ENCODE data around the gene CDK19. TPM values are rescaled to one million over a fixed set of nuclear protein-coding genes. Genes with fewer than 3 reads are reported as not detected.

Gene CDK19
- total and polyA plus RNA-seq, 4 experiments from 2014 or later, result 1.0 to 24.3 (median 13.2) TPM

DNA sequence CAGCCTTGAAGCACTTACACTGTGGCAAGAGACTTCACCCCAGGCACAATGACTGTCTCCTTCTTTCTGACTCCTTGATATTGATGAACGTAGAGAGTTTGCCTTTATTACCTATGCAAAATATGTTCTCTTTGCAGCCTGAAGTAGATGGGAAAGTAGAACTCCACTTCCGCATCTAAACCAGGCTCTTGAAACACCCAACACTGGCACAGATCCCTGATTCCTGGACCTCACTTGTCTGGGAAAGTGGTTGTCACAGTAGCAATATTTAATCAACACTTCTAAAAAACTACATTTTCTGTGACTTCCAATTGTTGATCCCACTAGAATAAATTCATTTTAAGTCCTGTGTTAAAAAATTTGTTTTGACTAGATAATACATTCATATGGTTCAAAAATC is 143.1 kb downstream of the CDK19 start:
- H3K4me3 ChIP-seq (ENCODE audit: low read length in 2 of 2), result no peak overlapping the region
- Mint-ChIP-seq H3K27ac (no peak overlapping the region), H3K4me1 (peaks cover 0 to 2% (median under 1%) of the 10 kb centered on the region in 4 donors), H3K9me3 (no peaks in the 10 kb centered on the region), H3K4me3 (no peak overlapping the region), H3K36me3 (peaks cover 2 to 10% of the 10 kb centered on the region in 2 donors), H3K27me3 (no peaks in the 10 kb centered on the region)
- no peak for DNase-seq
- no peaks in the 10 kb centered on the region for H3K9me3 ChIP-seq (ENCODE audit: control insufficient read depth in 1 of 2, low read length in 2 of 2)
- no peak overlapping the region for H3K27ac ChIP-seq (ENCODE audit: low read depth, low read length)
- intact Hi-C loops (cut with micrococcal nuclease), result no loop called here
- ChIA-PET CTCF (ENCODE audit: partially characterized antibody) (interaction anchor here (1.2 to 1.6 kb wide), 3 partner anchors 8 to 207 kb away, joined by 3 to 4 read pairs (median 3); no protein-coding TSS in a partner anchor), POLR2A (ENCODE audit: partially characterized antibody) (no interaction called here)
- H3K4me1 ChIP-seq (ENCODE audit: insufficient read depth, low read length), result no peaks in the 10 kb centered on the region
- no peaks in the 10 kb centered on the region for H3K36me3 ChIP-seq (ENCODE audit: insufficient read depth, low read length)
- no peaks in the 10 kb centered on the region for H3K27me3 ChIP-seq (ENCODE audit: insufficient read depth, low read length)

DNA sequence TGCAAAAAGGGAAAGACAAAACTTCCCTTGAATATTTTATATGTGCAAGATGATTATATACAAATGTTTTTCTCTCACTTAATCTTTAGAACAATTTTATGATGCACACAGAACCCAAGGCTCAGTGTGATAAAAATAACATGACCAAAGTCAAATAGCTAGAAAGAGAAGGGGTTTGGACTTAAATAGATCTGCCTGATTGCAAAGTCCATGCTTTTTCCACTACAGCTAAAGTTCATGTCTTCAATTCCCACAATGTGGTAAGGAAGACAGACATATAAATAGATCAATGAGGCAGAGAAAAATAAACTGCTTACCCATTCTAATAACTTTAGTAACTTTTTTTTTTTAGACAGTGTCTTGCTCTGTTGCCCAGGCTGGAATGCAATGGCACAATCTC is 143.8 kb downstream of the CDK19 start:
- H3K9me3 Mint-ChIP-seq, result no peaks in the 10 kb centered on the region
- ChIA-PET CTCF (ENCODE audit: partially characterized antibody) (interaction anchor here (1.2 to 1.6 kb wide), 4 partner anchors 9 to 208 kb away, joined by 3 to 9 read pairs (median 4); no protein-coding TSS in a partner anchor), POLR2A (ENCODE audit: partially characterized antibody) (no interaction called here)
- H3K27ac ChIP-seq (ENCODE audit: low read depth, low read length), result no peak overlapping the region
- no peak overlapping the region for H3K4me3 Mint-ChIP-seq
- H3K4me1 Mint-ChIP-seq, result peaks cover 0 to 2% (median under 1%) of the 10 kb centered on the region in 4 donors
- no peaks in the 10 kb centered on the region for H3K36me3 ChIP-seq (ENCODE audit: insufficient read depth, low read length)
- no peaks in the 10 kb centered on the region for H3K4me1 ChIP-seq (ENCODE audit: insufficient read depth, low read length)
- no peak for DNase-seq
- H3K27me3 ChIP-seq (ENCODE audit: insufficient read depth, low read length), result no peaks in the 10 kb centered on the region
- no peak overlapping the region for H3K4me3 ChIP-seq (ENCODE audit: low read length in 2 of 2)
- no peaks in the 10 kb centered on the region for H3K27me3 Mint-ChIP-seq
- H3K9me3 ChIP-seq (ENCODE audit: control insufficient read depth in 1 of 2, low read length in 2 of 2), result no peaks in the 10 kb centered on the region
- H3K36me3 Mint-ChIP-seq, result peaks cover 3 to 11% of the 10 kb centered on the region in 2 donors
- intact Hi-C loops (cut with micrococcal nuclease), result no loop called here
- H3K27ac Mint-ChIP-seq, result no peak overlapping the region

DNA sequence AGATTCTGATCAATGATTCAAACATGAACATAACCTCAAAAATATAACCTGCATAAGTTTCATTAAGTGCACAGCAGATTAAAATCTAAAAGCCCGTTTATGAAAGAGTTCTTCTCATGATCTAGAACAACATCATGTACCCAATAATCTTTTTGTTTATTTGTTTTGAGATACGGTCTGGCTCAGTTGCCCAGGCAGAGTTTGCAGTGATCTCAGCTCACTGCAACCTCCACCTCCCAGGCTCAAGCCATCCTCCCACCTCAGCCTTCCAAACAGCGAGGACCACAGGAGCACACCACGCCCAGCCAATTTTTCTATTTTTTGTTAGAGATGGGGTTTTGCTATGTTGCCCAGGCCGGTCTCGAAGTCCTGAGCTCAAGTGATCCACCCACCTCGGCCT is 149.7 kb downstream of the CDK19 start:
- ChIA-PET POLR2A (ENCODE audit: partially characterized antibody) (no interaction called here), CTCF (ENCODE audit: partially characterized antibody) (interaction anchor here (0.7 kb wide), 1 partner anchor 643 kb away, joined by 3 read pairs; no protein-coding TSS in a partner anchor)
- Mint-ChIP-seq H3K27ac (no peak overlapping the region), H3K27me3 (no peaks in the 10 kb centered on the region), H3K4me1 (peaks cover 0 to 2% (median under 1%) of the 10 kb centered on the region in 4 donors), H3K9me3 (no peaks in the 10 kb centered on the region), H3K36me3 (peaks cover 14 to 22% of the 10 kb centered on the region in 2 donors), H3K4me3 (no peak overlapping the region)
- no peaks in the 10 kb centered on the region for H3K27me3 ChIP-seq (ENCODE audit: insufficient read depth, low read length)
- H3K36me3 ChIP-seq (ENCODE audit: insufficient read depth, low read length), result no peaks in the 10 kb centered on the region
- no peak overlapping the region for H3K27ac ChIP-seq (ENCODE audit: low read depth, low read length)
- H3K9me3 ChIP-seq (ENCODE audit: control insufficient read depth in 1 of 2, low read length in 2 of 2), result no peaks in the 10 kb centered on the region
- intact Hi-C loops (cut with micrococcal nuclease), result no loop called here
- no peaks in the 10 kb centered on the region for H3K4me1 ChIP-seq (ENCODE audit: insufficient read depth, low read length)
- DNase-seq, result no peak
- H3K4me3 ChIP-seq (ENCODE audit: low read length in 2 of 2), result no peak overlapping the region

GRCh38 chr6:110664933-110665332 is 150.3 kb downstream of the CDK19 start:
- Mint-ChIP-seq H3K36me3 (peaks cover 14 to 25% of the 10 kb centered on the region in 2 donors), H3K4me1 (no peaks in the 10 kb centered on the region), H3K27me3 (no peaks in the 10 kb centered on the region), H3K27ac (peak overlapping the region in 1 of 7 donors; percentile 41), H3K4me3 (no peak overlapping the region), H3K9me3 (no peaks in the 10 kb centered on the region)
- ChIA-PET CTCF (ENCODE audit: partially characterized antibody) (no interaction called here), POLR2A (ENCODE audit: partially characterized antibody) (no interaction called here)
- Histone ChIP-seq H3K27ac (ENCODE audit: low read depth, low read length) (no peak overlapping the region), H3K4me1 (ENCODE audit: insufficient read depth, low read length) (no peaks in the 10 kb centered on the region), H3K9me3 (ENCODE audit: control insufficient read depth in 1 of 2, low read length in 2 of 2) (no peaks in the 10 kb centered on the region), H3K27me3 (ENCODE audit: insufficient read depth, low read length) (no peaks in the 10 kb centered on the region), H3K4me3 (ENCODE audit: low read length in 2 of 2) (no peak overlapping the region), H3K36me3 (ENCODE audit: insufficient read depth, low read length) (no peaks in the 10 kb centered on the region)
- intact Hi-C loops (cut with micrococcal nuclease), result no loop called here
- DNase-seq, result no peak

DNA sequence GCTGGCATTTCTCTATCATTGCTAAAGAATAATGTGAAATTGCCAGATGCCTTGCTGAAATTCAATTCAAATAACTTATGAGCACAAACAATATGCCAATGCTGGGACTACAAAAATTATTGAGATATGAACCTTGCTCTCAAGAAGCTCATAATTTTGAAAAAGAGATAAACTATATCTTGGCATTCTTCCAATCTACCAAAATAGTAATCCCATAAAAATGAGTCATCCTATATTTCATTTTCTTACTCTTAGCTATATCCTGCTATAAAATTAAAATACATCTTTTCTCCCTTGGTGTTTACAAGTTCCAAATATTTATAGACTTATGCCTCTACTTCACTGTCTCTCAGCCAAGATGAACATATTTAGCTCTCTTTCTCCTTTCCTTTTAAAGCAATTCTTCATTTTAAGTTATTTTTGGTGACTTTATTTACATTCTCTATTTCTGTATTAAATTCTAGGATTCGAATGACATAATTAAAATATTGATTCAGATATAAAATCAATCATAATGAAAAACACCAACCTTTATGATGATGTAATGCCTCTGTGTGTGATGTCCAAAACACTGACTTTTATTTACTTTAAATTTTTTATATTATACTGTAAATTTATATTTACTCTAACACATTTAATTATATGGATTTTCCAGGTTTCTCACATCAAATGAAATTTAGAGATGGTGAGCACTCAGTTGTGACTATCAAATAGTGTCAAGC is 152.6 kb downstream of the CDK19 start:
- no peaks in the 10 kb centered on the region for H3K9me3 Mint-ChIP-seq
- H3K36me3 Mint-ChIP-seq, result peaks cover 14 to 25% of the 10 kb centered on the region in 2 donors
- ChIA-PET CTCF (ENCODE audit: partially characterized antibody) (interaction anchor here (0.7 to 1.6 kb wide), 2 partner anchors 20 to 348 kb away, joined by 3 to 4 read pairs; no protein-coding TSS in a partner anchor), POLR2A (ENCODE audit: partially characterized antibody) (no interaction called here)
- no peak for DNase-seq
- no peaks in the 10 kb centered on the region for H3K36me3 ChIP-seq (ENCODE audit: insufficient read depth, low read length)
- no peak overlapping the region for H3K27ac ChIP-seq (ENCODE audit: low read depth, low read length)
- no peaks in the 10 kb centered on the region for H3K27me3 ChIP-seq (ENCODE audit: insufficient read depth, low read length)
- no peaks in the 10 kb centered on the region for H3K4me1 Mint-ChIP-seq
- H3K9me3 ChIP-seq (ENCODE audit: control insufficient read depth in 1 of 2, low read length in 2 of 2), result no peaks in the 10 kb centered on the region
- intact Hi-C loops (cut with micrococcal nuclease), result no loop called here
- no peaks in the 10 kb centered on the region for H3K4me1 ChIP-seq (ENCODE audit: insufficient read depth, low read length)
- no peaks in the 10 kb centered on the region for H3K27me3 Mint-ChIP-seq
- no peak overlapping the region for H3K27ac Mint-ChIP-seq
- no peak overlapping the region for H3K4me3 Mint-ChIP-seq
- H3K4me3 ChIP-seq (ENCODE audit: low read length in 2 of 2), result no peak overlapping the region

DNA sequence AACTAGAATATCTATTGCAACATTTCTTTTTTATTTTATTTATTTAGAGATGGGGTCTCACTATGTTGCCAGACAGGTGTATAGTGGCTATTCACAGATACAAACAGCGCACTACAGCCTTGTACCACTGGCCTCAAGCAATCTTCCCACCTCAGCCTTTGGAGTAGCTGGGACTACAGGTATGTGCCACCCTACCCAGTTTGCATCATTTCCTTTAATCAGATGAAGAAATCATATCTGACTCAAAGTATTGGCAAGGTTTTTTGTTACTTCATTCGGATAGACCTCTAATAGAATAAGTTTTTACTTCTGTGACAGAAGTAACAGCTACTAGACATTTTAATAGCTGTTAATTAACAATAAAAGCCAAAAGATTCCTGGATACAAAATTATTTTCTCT is 153.9 kb downstream of the CDK19 start:
- Histone ChIP-seq H3K4me3 (ENCODE audit: low read length in 2 of 2) (no peak overlapping the region), H3K9me3 (ENCODE audit: control insufficient read depth in 1 of 2, low read length in 2 of 2) (no peaks in the 10 kb centered on the region), H3K27me3 (ENCODE audit: insufficient read depth, low read length) (no peaks in the 10 kb centered on the region), H3K4me1 (ENCODE audit: insufficient read depth, low read length) (no peaks in the 10 kb centered on the region), H3K27ac (ENCODE audit: low read depth, low read length) (no peak overlapping the region), H3K36me3 (ENCODE audit: insufficient read depth, low read length) (no peaks in the 10 kb centered on the region)
- peaks cover 12 to 23% of the 10 kb centered on the region in 2 donors for H3K36me3 Mint-ChIP-seq
- intact Hi-C loops (cut with micrococcal nuclease), result no loop called here
- POLR2A ChIA-PET (ENCODE audit: partially characterized antibody), result no interaction called here
- no peak overlapping the region for H3K27ac Mint-ChIP-seq
- CTCF ChIA-PET (ENCODE audit: partially characterized antibody), result interaction anchor here (1.0 to 1.6 kb wide), 2 partner anchors 21 to 30 kb away, joined by 3 read pairs; no protein-coding TSS in a partner anchor
- H3K4me3 Mint-ChIP-seq, result no peak overlapping the region
- H3K9me3 Mint-ChIP-seq, result no peaks in the 10 kb centered on the region
- H3K27me3 Mint-ChIP-seq, result no peaks in the 10 kb centered on the region
- DNase-seq, result no peak
- no peaks in the 10 kb centered on the region for H3K4me1 Mint-ChIP-seq

- Mint-ChIP-seq H3K36me3 (peaks cover 11 to 24% of the 10 kb centered on the region in 2 donors), H3K9me3 (no peaks in the 10 kb centered on the region), H3K4me3 (no peak overlapping the region), H3K27ac (no peak overlapping the region), H3K4me1 (peaks cover 0 to 3% (median 0%) of the 10 kb centered on the region in 4 donors), H3K27me3 (no peaks in the 10 kb centered on the region)
- intact Hi-C loops (cut with micrococcal nuclease), result no loop called here
- H3K9me3 ChIP-seq (ENCODE audit: control insufficient read depth in 1 of 2, low read length in 2 of 2), result no peaks in the 10 kb centered on the region
- ChIA-PET POLR2A (ENCODE audit: partially characterized antibody) (interaction anchor here (0.5 kb wide), 1 partner anchor 285 kb away, joined by 4 read pairs; no protein-coding TSS in a partner anchor), CTCF (ENCODE audit: partially characterized antibody) (interaction anchor here (1.0 kb wide), 1 partner anchor 28 kb away, joined by 3 read pairs; no protein-coding TSS in a partner anchor)
- no peaks in the 10 kb centered on the region for H3K4me1 ChIP-seq (ENCODE audit: insufficient read depth, low read length)
- H3K27ac ChIP-seq (ENCODE audit: low read depth, low read length), result no peak overlapping the region
- no peak overlapping the region for H3K4me3 ChIP-seq (ENCODE audit: low read length in 2 of 2)
- no peaks in the 10 kb centered on the region for H3K36me3 ChIP-seq (ENCODE audit: insufficient read depth, low read length)
- no peak for DNase-seq
- H3K27me3 ChIP-seq (ENCODE audit: insufficient read depth, low read length), result no peaks in the 10 kb centered on the region
These were observed 155.1 kb downstream of the CDK19 start for GRCh38 chr6:110660066-110660655.
